Kidney (tissue), 14 donors: ENCODE measurements around the gene CAMK1D. TPM values are rescaled to one million over a fixed set of nuclear protein-coding genes. Genes with fewer than 3 reads are reported as not detected.
A peak's percentile ranks its signal among the peaks of the same experiment; 100 is the strongest.

ENCODE experiments used
- DNase-seq, 5 donors: peaks; one replicate each; pipeline ENCODE4 v3.0.0-alpha.2; 2013 to 2020
- FAIRE-seq: peaks from 2 replicates; lab custom pipeline; 2012; peaks lifted over from hg19 to GRCh38; lab: Jason Lieb, UNC
- H3K27ac ChIP-seq, 2 donors: one replicate each; pipeline ENCODE4 v1.7.0; 2013; ENCODE audit warnings: low read depth in 2 of 2, low read length in 2 of 2, inconsistent platforms in 1 of 2
- H3K27me3 ChIP-seq: one replicate; pipeline ENCODE4 v1.7.1; 2013; ENCODE audit warnings: low read length, inconsistent platforms; ENCODE audit not compliant: control insufficient read depth, insufficient read depth
- H3K36me3 ChIP-seq, 3 donors: one replicate each; pipeline versions ENCODE4 v1.7.0 to v1.7.1; 2013; ENCODE audit warnings: low read length in 3 of 3, control low read depth in 1 of 3, inconsistent platforms in 1 of 3; ENCODE audit not compliant: insufficient read depth in 3 of 3, control insufficient read depth in 2 of 3
- H3K4me1 ChIP-seq, 3 donors: one replicate each; pipeline versions ENCODE4 v1.7.0 to v1.7.1; 2013; ENCODE audit warnings: low read length in 3 of 3, inconsistent platforms in 1 of 3, low read depth in 1 of 3; ENCODE audit not compliant: control insufficient read depth in 2 of 3, insufficient read depth in 2 of 3
- H3K4me3 ChIP-seq, 3 donors: one replicate each; pipeline versions ENCODE4 v1.7.0 to v1.8.1; 2013; ENCODE audit warnings: low read length in 3 of 3, control low read depth in 1 of 3, inconsistent platforms in 1 of 3
- H3K9ac ChIP-seq, 3 donors: one replicate each; pipeline versions ENCODE4 v1.7.0 to v1.7.1; 2013; ENCODE audit warnings: low read length in 3 of 3, control low read depth in 1 of 3, inconsistent platforms in 1 of 3
- H3K9me3 ChIP-seq, 3 donors: one replicate each; pipeline versions ENCODE4 v1.7.0 to v1.7.1; 2013; ENCODE audit warnings: low read length in 3 of 3, control low read depth in 1 of 3, inconsistent platforms in 1 of 3; ENCODE audit not compliant: control insufficient read depth in 2 of 3, insufficient read depth in 1 of 3
- CTCF ChIP-seq: IDR thresholded peaks from 3 replicates; pipeline ENCODE4 v1.5.1; 2012; ENCODE audit warnings: mild to moderate bottlenecking, moderate library complexity, borderline replicate concordance; ENCODE audit not compliant: insufficient read depth; ENCODE audit errors: extremely low read depth
- intact Hi-C: fragments of 100-400 bp; cut with DNase I; formaldehyde crosslinking; loops from one replicate; pipeline ENCODE4 v1.11.1; 2022
- polyA plus RNA-seq: library from polyadenylated mRNA; stranded (reverse); fragments of 350-450 nt; fragmentation: Illumina TruSeq; extraction: RNeasy Lipid Tissue Mini Kit (QIAGEN cat#74804); gene quantifications from one replicate; pipeline ENCODE4 v1.2.3, GENCODE V29; 2014; ENCODE audit warnings: low read depth, low replicate concordance; ENCODE audit not compliant: insufficient read depth
- total RNA-seq: library from RNA; stranded (reverse); fragmentation: NEBNext Ultra II Directional; extraction: Animal tissue kit (Norgen Biotek cat#: 25700); gene quantifications from one replicate; pipeline ENCODE4 v1.2.1, GENCODE V29; 2021
- donor health status: control.
- donor health status: control.
- donor health status: control.
- donor health status: control.
- donor health status: control.
- donor health status: DM: yes; HTN: yes; CAD: no.
- donor health status: Normal renal cell carcinoma (clear cell type).

Gene CAMK1D
- total and polyA plus RNA-seq, 2 donors from 2014 or later = 1.1 to 13.7 TPM

- FAIRE-seq = no peak
- no peak overlapping the region for H3K9ac ChIP-seq
Measured at GRCh38 chr10:12539350-12540164, 190.2 kb downstream of the CAMK1D start.

GRCh38 chr10:12540341-12540781 is 191.0 kb downstream of the CAMK1D start:
- H3K27me3 ChIP-seq = no peaks in the 10 kb centered on the region
- no peak for TF ChIP-seq CTCF
- H3K9me3 ChIP-seq = peaks cover 0 to 4% (median 0%) of the 10 kb centered on the region in 3 donors
- FAIRE-seq (no peak), DNase-seq (peak in 1 of 5 donors; percentile 43)
- intact Hi-C loops = no loop called here
- H3K9ac ChIP-seq = no peak overlapping the region
- H3K27ac ChIP-seq = no peak overlapping the region
- no peaks in the 10 kb centered on the region for H3K36me3 ChIP-seq
- H3K4me1 ChIP-seq = no peaks in the 10 kb centered on the region
- H3K4me3 ChIP-seq = no peak overlapping the region

More at GRCh38 chr10:12539350-12540164, 190.2 kb downstream of the CAMK1D start:
- H3K4me1 ChIP-seq = no peaks in the 10 kb centered on the region
- no peak for DNase-seq
- peaks cover 0 to 4% (median 0%) of the 10 kb centered on the region in 3 donors for H3K9me3 ChIP-seq
- H3K36me3 ChIP-seq = no peaks in the 10 kb centered on the region
- intact Hi-C loops = no loop called here
- H3K27me3 ChIP-seq = no peaks in the 10 kb centered on the region
- no peak overlapping the region for H3K27ac ChIP-seq
- no peak overlapping the region for H3K4me3 ChIP-seq
- no peak for TF ChIP-seq CTCF

- Histone ChIP-seq H3K4me3 (no peak overlapping the region), H3K9ac (no peak overlapping the region), H3K36me3 (no peaks in the 10 kb centered on the region), H3K9me3 (peaks cover 0 to 4% (median 0%) of the 10 kb centered on the region in 3 donors), H3K27me3 (no peaks in the 10 kb centered on the region), H3K27ac (no peak overlapping the region), H3K4me1 (no peaks in the 10 kb centered on the region)
- FAIRE-seq (no peak), DNase-seq (no peak)
- intact Hi-C loops = no loop called here
- TF ChIP-seq CTCF = no peak
Measured at GRCh38 chr10:12541446-12542067, 192.2 kb downstream of the CAMK1D start.
